ENCODE results near the gene NEK8. TPM values are rescaled to one million over a fixed set of nuclear protein-coding genes. Genes with fewer than 3 reads are reported as not detected.
"Not testable (repeated sequence)": the region's sequence is repeated elsewhere in the genome, so short reads cannot be mapped to it uniquely, and the experiment has no call there.

The NEK8 gene
- total RNA-seq, 1 donor from 2014 or later, result 4.2 TPM

DNA sequence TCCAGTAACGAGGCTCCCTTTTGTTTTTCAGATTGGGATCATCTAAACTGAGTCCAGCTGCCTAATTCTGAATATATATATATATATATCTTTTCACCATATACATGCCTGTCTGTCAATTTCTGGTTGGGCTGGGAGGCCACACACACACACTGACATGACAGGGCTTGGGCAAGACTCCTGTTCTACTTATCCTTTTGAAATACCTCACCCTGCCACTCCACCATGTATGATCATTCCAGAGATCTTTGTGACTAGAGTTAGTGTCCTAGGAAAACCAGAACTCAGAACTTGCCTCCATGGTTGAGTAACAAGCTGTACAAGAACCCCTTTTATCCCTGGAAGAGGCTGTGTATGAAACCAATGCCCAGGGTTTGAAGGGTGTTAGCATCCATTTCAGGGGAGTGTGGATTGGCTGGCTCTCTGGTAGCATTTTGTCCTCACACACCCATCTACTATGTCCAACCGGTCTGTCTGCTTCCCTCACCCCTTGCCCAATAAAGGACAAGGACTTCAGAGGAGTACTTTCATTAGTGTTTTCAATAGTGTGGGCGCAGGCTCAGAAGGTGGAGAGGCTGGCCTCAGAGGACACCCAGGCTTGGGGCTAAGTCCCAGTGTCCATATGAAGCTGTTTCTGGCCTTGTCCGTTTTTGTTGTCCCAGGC is 4.6 kb upstream of the NEK8 start:
- not testable (repeated sequence) for DNase-seq (ENCODE audit: low spot score); H3K27me3 Mint-ChIP-seq (ENCODE audit: low read depth); H3K9me3 Mint-ChIP-seq
- intact Hi-C loops (cut with micrococcal nuclease), result loop anchor here (10.0 kb wide), 3 partner anchors 391 to 861 kb away; partner anchors contain the start of gene GIT1
- H3K36me3 Mint-ChIP-seq (ENCODE audit: low read depth), result peaks cover 61% of the 10 kb centered on the region
- peak overlapping the region; percentile 90 for H3K4me3 Mint-ChIP-seq (ENCODE audit: low read depth)
- peak overlapping the region; percentile 90 for H3K27ac Mint-ChIP-seq
- H3K4me1 Mint-ChIP-seq (ENCODE audit: low read depth), result peaks cover 48% of the 10 kb centered on the region

DNA sequence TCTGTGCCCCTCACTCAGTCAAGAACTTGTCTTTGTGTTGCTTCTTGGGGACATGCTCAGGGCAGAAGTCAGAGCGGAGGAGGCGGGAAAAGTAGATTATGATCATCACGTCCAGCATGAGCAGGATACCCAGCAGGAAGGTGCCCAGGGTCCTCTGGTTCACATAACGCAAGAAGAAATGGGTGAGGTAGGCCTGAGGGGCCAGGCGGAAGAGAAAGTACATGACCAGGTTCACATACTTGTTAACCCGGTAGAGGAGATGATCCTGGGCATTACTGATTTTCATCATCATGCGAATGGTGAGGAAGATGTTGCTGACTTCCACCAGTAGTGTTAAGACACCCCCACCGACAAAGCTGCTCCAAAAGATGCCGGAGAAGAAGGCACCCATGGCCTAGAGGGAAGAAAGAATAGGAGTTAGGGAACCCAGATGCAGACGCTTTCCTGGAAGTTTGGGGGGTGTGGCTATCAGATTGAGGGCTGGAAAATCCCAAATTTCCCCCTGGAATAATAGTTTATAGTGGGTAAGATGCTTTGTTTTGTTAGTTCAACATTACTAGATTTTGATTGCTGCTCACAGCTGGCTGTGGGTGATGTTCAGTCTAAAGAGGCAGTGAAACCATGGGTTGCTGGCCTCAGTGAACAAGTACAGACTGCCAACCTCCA is 4.0 kb upstream of the NEK8 start:
- no peaks in the 10 kb centered on the region for H3K9me3 Mint-ChIP-seq
- peak overlapping the region; percentile 90 for H3K27ac Mint-ChIP-seq
- no peak for DNase-seq (ENCODE audit: low spot score)
- intact Hi-C loops (cut with micrococcal nuclease), result loop anchor here (5.0 to 10.0 kb wide), 4 partner anchors 118 to 860 kb away; partner anchors contain the start of genes FAM222B and GIT1
- H3K27me3 Mint-ChIP-seq (ENCODE audit: low read depth), result no peaks in the 10 kb centered on the region
- peaks cover 61% of the 10 kb centered on the region for H3K36me3 Mint-ChIP-seq (ENCODE audit: low read depth)
- H3K4me1 Mint-ChIP-seq (ENCODE audit: low read depth), result peaks cover 49% of the 10 kb centered on the region
- peak overlapping the region; percentile 90 for H3K4me3 Mint-ChIP-seq (ENCODE audit: low read depth)

DNA sequence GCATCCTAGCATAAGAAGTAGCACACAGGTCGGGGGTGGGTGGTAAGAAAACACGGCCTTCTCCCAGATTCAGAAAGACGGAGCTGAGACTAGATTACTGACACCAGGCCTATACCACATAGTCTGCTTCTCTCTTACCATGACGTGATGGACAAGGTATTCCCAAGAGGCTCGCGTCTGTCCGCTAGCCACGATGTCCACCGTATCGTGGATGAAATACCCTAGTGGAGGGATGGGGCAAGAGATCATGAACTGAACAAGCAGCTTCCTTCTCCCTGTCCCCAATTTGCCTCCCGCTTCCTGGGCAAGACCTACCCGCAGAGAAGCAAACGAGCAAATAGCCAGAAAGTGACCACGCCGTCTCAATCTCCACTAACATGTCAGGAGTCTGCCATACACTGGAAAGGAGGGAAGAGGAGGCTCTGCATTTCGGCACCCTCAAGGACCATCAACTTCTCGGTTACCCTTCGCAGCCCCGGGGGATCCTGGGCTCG is 3.4 kb upstream of the NEK8 start:
- Mint-ChIP-seq H3K4me1 (ENCODE audit: low read depth) (peaks cover 53% of the 10 kb centered on the region), H3K4me3 (ENCODE audit: low read depth) (peak overlapping the region; percentile 90)

DNA sequence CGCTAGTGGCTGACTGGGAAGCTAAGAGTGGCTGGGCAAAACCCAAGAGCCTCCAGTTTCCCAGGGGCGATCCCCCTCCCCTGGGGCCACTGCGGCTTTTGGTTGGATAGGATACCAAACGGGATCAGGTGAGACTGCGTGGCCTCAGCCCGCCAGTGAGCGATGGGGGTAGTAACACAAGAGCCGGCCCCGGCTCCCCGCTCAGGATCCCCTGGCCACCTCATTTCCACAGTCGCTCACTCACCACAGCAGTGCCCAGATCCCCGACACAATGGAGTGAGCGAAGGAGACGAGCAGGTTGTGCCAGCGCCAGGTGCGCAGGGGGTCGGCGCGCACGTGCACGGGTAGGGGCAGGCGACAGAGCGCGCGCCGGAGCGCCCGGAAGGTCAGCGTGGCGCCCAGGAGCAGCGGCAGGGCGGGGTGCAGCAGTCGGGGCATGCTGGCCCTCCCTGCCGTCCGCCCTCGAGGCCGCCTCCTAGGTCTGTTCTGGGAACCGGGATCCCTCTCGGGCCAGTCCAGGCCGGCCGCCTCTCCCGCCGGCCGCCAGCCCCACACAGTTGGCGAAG is 2.8 kb upstream of the NEK8 start:
- Mint-ChIP-seq H3K27ac (peak overlapping the region; percentile 90), H3K4me3 (ENCODE audit: low read depth) (peak overlapping the region; percentile 90), H3K4me1 (ENCODE audit: low read depth) (peaks cover 50% of the 10 kb centered on the region), H3K9me3 (no peaks in the 10 kb centered on the region), H3K27me3 (ENCODE audit: low read depth) (no peaks in the 10 kb centered on the region), H3K36me3 (ENCODE audit: low read depth) (peaks cover 50% of the 10 kb centered on the region)
- no peak for DNase-seq (ENCODE audit: low spot score)
- intact Hi-C loops (cut with micrococcal nuclease), result loop anchor here (2.0 to 10.0 kb wide), 5 partner anchors 117 to 859 kb away; partner anchors contain the start of genes DHRS13, FAM222B and GIT1

More for the DNA sequence above, 3.4 kb upstream of the NEK8 start:
- peaks cover 55% of the 10 kb centered on the region for H3K36me3 Mint-ChIP-seq (ENCODE audit: low read depth)
- DNase-seq (ENCODE audit: low spot score), result no peak
- intact Hi-C loops (cut with micrococcal nuclease), result loop anchor here (5.0 to 10.0 kb wide), 4 partner anchors 117 to 860 kb away; partner anchors contain the start of genes FAM222B and GIT1
- no peaks in the 10 kb centered on the region for H3K27me3 Mint-ChIP-seq (ENCODE audit: low read depth)
- H3K27ac Mint-ChIP-seq, result peak overlapping the region; percentile 90
- no peaks in the 10 kb centered on the region for H3K9me3 Mint-ChIP-seq

DNA sequence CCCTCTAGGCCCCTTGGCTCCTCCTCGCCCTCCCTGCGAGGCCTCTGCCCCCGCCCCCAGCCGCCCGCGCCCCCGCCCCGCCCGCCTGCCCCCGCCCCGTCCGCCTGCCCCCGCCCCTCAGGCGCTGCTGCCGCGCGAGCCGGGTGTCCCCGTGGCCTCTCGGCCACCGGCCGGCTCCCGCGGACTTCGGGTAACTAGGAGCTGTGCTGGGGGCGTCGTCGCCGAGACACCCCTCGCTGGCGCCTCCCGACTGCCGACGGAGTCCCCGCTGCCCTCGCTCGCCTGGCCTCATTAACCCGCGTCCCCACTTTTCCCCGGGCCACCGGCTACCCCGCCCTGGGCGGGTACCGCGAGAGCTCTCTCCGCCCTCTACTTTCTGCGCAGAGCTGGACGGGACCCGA is 2.4 kb upstream of the NEK8 start, which contains the start of gene TLCD1:
Gene TLCD1 (minus strand): TSS at position 8 of the 401 bp plus-strand sequence. CDS start 136 bp downstream, outside the sequence.
- intact Hi-C loops (cut with micrococcal nuclease), result loop anchor here (2.0 to 10.0 kb wide), 5 partner anchors 116 to 859 kb away; partner anchors contain the start of genes DHRS13, FAM222B and GIT1
- H3K27me3 Mint-ChIP-seq (ENCODE audit: low read depth), result no peaks in the 10 kb centered on the region
- peak within 1 kb of the TSS; percentile 97 for H3K4me3 Mint-ChIP-seq (ENCODE audit: low read depth)
- DNase-seq (ENCODE audit: low spot score), result peak; percentile 80
- H3K9me3 Mint-ChIP-seq, result no peaks in the 10 kb centered on the region
- H3K4me1 Mint-ChIP-seq (ENCODE audit: low read depth), result peaks cover 48% of the 10 kb centered on the region
- H3K36me3 Mint-ChIP-seq (ENCODE audit: low read depth), result peaks cover 45% of the 10 kb centered on the region
- H3K27ac Mint-ChIP-seq, result peak within 1 kb of the TSS; percentile 99

DNA sequence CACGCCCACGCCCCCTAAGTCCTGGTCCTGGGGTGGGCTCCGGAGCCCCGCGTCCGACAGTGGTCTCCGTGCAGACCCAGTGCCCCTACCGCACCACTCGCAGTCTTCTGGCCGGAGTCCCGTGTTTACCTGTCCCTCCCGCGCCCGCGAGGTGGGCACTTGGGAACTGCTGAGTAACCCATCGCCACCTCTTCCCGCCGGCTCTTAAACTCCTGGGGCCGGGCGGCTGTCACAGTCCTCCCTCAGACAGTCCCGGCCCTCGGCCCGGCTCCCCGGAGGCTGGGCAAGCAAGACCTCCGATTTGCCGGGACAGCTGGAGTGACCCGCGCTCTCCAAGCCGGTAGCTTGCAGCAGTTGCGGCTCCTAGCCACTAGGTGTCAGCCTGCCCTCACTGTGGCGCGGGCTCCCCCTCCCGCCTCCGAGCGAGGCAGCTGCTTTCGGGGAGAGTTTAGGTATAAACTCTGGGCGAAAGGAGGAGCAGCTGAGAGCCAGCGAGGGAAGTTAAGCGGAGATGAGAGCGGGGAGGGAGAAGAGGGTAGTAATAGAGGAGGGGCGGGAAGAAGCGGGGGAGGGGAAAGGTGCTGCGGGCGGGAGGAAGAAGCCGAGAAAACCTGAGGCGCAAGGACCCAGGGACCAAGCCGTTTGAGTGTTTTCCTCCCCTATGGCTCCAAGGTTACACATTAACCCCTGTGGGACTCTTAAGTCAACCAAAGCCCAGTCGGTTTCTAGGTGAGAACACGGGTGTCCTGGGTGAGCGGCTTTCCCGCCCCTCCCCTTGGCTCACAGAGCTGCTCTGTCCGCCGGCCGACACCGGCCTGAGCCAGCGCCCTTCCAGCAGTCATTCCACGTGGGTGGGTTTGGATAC is 1.7 kb upstream of the NEK8 start:
- no peaks in the 10 kb centered on the region for H3K9me3 Mint-ChIP-seq
- peaks cover 39% of the 10 kb centered on the region for H3K36me3 Mint-ChIP-seq (ENCODE audit: low read depth)
- DNase-seq (ENCODE audit: low spot score), result peak; percentile 89
- H3K27ac Mint-ChIP-seq, result peak overlapping the region; percentile 99
- intact Hi-C loops (cut with micrococcal nuclease), result loop anchor here (1.0 to 10.0 kb wide), 6 partner anchors 23 to 858 kb away; partner anchors contain the start of genes DHRS13, FAM222B and GIT1
- H3K27me3 Mint-ChIP-seq (ENCODE audit: low read depth), result no peaks in the 10 kb centered on the region
- H3K4me3 Mint-ChIP-seq (ENCODE audit: low read depth), result peak overlapping the region; percentile 97
- H3K4me1 Mint-ChIP-seq (ENCODE audit: low read depth), result peaks cover 42% of the 10 kb centered on the region

DNA sequence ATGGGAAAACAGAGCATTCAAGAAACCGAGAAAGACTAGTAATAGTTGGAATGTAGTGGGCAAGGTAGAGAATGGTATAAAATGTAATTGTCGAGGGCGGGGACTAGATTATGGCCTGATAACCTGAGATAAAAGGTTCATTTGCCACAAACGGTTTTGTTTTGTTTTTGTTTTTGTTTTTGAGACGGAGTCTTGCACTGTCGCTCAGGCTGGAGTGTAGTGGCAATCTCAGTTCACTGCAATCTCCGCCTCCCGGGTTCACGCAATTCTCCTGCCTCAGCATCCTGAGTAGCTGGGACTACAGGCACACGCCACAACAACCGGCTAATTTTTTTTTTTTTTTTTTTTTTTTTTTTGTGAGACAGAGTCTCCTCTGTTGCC is 1.4 kb downstream of the NEK8 start:
- no peaks in the 10 kb centered on the region for H3K27me3 Mint-ChIP-seq (ENCODE audit: low read depth)
- DNase-seq (ENCODE audit: low spot score), result no peak
- H3K36me3 Mint-ChIP-seq (ENCODE audit: low read depth), result peaks cover 9% of the 10 kb centered on the region
- intact Hi-C loops (cut with micrococcal nuclease), result loop anchor here (2.0 to 10.0 kb wide), 5 partner anchors 83 to 855 kb away; partner anchors contain the start of genes FAM222B and GIT1
- H3K27ac Mint-ChIP-seq, result peak overlapping the region; percentile 34
- peak overlapping the region; percentile 42 for H3K4me3 Mint-ChIP-seq (ENCODE audit: low read depth)
- no peaks in the 10 kb centered on the region for H3K9me3 Mint-ChIP-seq
- H3K4me1 Mint-ChIP-seq (ENCODE audit: low read depth), result peaks cover 29% of the 10 kb centered on the region

DNA sequence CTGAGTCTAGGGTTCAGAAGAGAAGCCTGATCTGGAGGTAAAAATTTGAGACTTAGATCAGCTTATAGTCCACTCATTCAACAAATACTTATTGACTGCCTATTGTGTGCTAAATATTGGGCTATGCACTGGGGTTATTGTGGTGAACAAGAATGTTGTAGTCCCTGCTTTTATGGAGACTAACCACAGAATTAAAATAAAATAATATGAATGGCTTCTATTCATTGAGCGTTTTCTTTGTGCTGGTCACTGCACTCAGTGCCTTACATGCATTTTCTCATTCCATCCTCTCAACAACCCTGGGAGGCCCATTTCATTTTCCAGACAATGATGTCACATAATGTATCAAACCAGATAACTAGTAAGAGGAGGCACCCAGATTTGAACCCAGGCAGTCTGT is 4.8 kb downstream of the NEK8 start:
- no peak for DNase-seq (ENCODE audit: low spot score)
- no peaks in the 10 kb centered on the region for H3K27me3 Mint-ChIP-seq (ENCODE audit: low read depth)
- peaks cover under 1% of the 10 kb centered on the region for H3K9me3 Mint-ChIP-seq
- H3K27ac Mint-ChIP-seq, result no peak overlapping the region
- peaks cover 24% of the 10 kb centered on the region for H3K4me1 Mint-ChIP-seq (ENCODE audit: low read depth)
- intact Hi-C loops (cut with micrococcal nuclease), result no loop called here
- no peak overlapping the region for H3K4me3 Mint-ChIP-seq (ENCODE audit: low read depth)
- H3K36me3 Mint-ChIP-seq (ENCODE audit: low read depth), result peaks cover 4% of the 10 kb centered on the region

DNA sequence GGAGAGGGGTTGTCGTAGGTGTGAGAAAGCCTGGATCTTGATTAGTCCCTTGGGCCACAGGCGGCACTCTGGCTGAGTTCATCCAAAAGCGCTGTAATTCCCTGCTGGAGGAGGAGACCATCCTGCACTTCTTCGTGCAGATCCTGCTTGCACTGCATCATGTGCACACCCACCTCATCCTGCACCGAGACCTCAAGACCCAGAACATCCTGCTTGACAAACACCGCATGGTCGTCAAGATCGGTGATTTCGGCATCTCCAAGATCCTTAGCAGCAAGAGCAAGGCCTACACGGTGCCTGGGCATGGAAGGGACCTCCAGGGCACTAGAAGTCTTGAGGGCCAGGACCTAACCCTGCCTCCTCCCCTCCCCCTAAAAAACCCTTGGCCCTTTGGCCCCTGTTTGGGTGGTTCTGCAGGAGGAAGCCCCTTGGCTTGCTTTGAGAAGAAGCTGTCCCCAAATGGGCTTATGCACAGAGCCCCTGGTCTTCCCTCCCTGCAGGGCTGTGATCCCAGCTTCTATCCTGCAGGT is 6.2 kb downstream of the NEK8 start:
- Mint-ChIP-seq H3K27me3 (ENCODE audit: low read depth) (no peaks in the 10 kb centered on the region), H3K9me3 (peaks cover 3% of the 10 kb centered on the region), H3K27ac (no peak overlapping the region), H3K4me3 (ENCODE audit: low read depth) (no peak overlapping the region), H3K4me1 (ENCODE audit: low read depth) (peaks cover 28% of the 10 kb centered on the region), H3K36me3 (ENCODE audit: low read depth) (peaks cover 13% of the 10 kb centered on the region)
- intact Hi-C loops (cut with micrococcal nuclease), result no loop called here
- no peak for DNase-seq (ENCODE audit: low spot score)

DNA sequence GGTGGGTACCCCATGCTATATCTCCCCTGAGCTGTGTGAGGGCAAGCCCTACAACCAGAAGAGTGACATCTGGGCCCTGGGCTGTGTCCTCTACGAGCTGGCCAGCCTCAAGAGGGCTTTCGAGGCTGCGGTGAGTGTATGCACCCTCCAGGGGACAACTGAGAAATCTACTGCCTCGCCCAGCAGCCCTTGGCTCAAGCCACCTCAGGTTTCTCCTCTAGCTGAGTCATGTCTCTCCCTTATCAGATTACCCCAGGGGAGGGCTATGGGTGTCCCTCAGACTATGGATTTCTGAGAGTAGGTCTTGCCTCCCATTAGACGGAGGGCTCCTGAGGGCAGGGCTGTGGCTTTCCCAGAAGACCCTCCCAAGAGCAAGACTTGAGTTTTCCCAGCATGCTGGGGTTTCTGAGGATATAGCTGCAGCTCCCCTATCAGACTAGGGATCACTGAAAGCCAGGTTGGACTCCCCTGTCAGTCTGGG is 6.7 kb downstream of the NEK8 start:
- Mint-ChIP-seq H3K36me3 (ENCODE audit: low read depth) (peaks cover 14% of the 10 kb centered on the region), H3K27me3 (ENCODE audit: low read depth) (no peaks in the 10 kb centered on the region)

DNA sequence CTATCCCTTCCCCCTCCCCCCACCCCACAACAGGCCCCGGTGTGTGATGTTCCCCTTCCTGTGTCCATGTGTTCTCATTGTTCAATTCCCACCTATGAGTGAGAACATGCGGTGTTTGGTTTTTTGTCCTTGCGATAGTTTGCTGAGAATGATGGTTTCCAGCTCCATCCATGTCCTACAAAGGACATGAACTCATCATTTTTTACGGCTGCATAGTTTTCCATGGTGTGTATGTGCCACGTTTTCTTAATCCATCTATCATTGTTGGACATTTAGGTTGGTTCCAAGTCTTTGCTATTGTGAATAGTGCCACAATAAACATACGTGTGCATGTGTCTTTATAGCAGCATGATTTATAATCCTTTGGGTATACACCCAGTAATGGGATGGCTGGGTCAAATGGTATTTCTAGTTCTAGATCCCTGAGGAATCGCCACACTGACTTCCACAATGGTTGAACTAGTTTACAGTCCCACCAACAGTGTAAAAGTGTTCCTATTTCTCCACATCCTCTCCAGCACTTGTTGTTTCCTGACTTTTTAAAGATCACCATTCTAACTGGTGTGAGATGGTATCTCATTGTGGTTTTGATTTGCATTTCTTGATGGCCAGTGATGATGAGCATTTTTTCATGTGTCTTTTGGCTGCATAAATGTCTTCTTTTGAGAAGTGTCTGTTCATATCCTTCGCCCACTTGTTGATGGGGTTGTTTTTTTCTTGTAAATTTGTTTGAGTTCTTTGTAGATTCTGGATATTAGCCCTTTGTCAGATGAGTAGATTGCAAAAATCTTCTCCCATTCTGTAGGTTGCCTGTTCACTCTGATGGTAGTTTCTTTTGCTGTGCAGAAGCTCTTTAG is 7.6 kb downstream of the NEK8 start:
- intact Hi-C loops (cut with micrococcal nuclease); H3K9me3 Mint-ChIP-seq; H3K27me3 Mint-ChIP-seq (ENCODE audit: low read depth); H3K4me3 Mint-ChIP-seq (ENCODE audit: low read depth); DNase-seq (ENCODE audit: low spot score): not testable (repeated sequence)
- Mint-ChIP-seq H3K27ac (peak overlapping the region; percentile 55), H3K4me1 (ENCODE audit: low read depth) (peaks cover 31% of the 10 kb centered on the region), H3K36me3 (ENCODE audit: low read depth) (peaks cover 18% of the 10 kb centered on the region)

More for the DNA sequence above, 6.7 kb downstream of the NEK8 start:
- H3K27ac Mint-ChIP-seq, result no peak overlapping the region
- H3K9me3 Mint-ChIP-seq, result peaks cover 3% of the 10 kb centered on the region
- no peak overlapping the region for H3K4me3 Mint-ChIP-seq (ENCODE audit: low read depth)
- intact Hi-C loops (cut with micrococcal nuclease), result no loop called here
- H3K4me1 Mint-ChIP-seq (ENCODE audit: low read depth), result peaks cover 27% of the 10 kb centered on the region
- no peak for DNase-seq (ENCODE audit: low spot score)
